SW480 (cell line): ENCODE results near the gene NID1.
A peak's percentile ranks its signal among the peaks of the same experiment; 100 is the strongest.

ENCODE experiments used
- DNase-seq: peaks from one replicate; pipeline ENCODE4 v3.0.0-alpha.2; 2016; ENCODE audit warnings: low spot score

NID1 gene

GRCh38 chr1:236067854-236068454 lies 3.1 kb upstream of the NID1 start:
- peak; percentile 15 for DNase-seq

- no peak for DNase-seq
Measured at GRCh38 chr1:236066828-236067386, 2.0 kb upstream of the NID1 start.

GRCh38 chr1:236066054-236066453 lies 1.2 kb upstream of the NID1 start:
- no peak for DNase-seq

- DNase-seq, result no peak
Measured at GRCh38 chr1:236065509-236066005, 667 bp upstream of the NID1 start.

- DNase-seq, result peak; percentile 46
Measured at GRCh38 chr1:236063919-236064673, 794 bp downstream of the NID1 start.

GRCh38 chr1:236063551-236063918 lies 1.4 kb downstream of the NID1 start:
- DNase-seq, result no peak

GRCh38 chr1:236060286-236060685 lies 4.6 kb downstream of the NID1 start:
- DNase-seq, result no peak

GRCh38 chr1:236059011-236059410 lies 5.9 kb downstream of the NID1 start:
- DNase-seq, result no peak

GRCh38 chr1:236058141-236058934 lies 6.6 kb downstream of the NID1 start:
- DNase-seq, result no peak

GRCh38 chr1:236057546-236057945 lies 7.3 kb downstream of the NID1 start:
- DNase-seq, result no peak

GRCh38 chr1:236052232-236052993 lies 12.5 kb downstream of the NID1 start:
- DNase-seq, result no peak

GRCh38 chr1:236051242-236051791 lies 13.6 kb downstream of the NID1 start:
- DNase-seq, result no peak

GRCh38 chr1:236045771-236046170 lies 19.1 kb downstream of the NID1 start:
- no peak for DNase-seq

GRCh38 chr1:236044341-236044740 lies 20.5 kb downstream of the NID1 start:
- DNase-seq, result no peak

GRCh38 chr1:236041631-236042618 lies 23.0 kb downstream of the NID1 start:
- no peak for DNase-seq

- no peak for DNase-seq
Measured at GRCh38 chr1:236039740-236040685, 24.9 kb downstream of the NID1 start.

GRCh38 chr1:236038034-236038433 lies 26.9 kb downstream of the NID1 start:
- no peak for DNase-seq

GRCh38 chr1:236035681-236036101 lies 29.2 kb downstream of the NID1 start:
- DNase-seq, result no peak

- DNase-seq, result no peak
Measured at GRCh38 chr1:236033336-236033735, 31.6 kb downstream of the NID1 start.
